GM21367 (cell line): ENCODE results near the gene APMAP.

Experiments used
- ATAC-seq: cut with Tn5 transposase; IDR thresholded peaks from one replicate; pipeline ENCODE4 v1.9.1; 2021; ENCODE audit not compliant: unreplicated experiment

APMAP gene

GRCh38 chr20:24969186-24970029, 23.1 kb downstream of the APMAP start:
- no peak for ATAC-seq

- no peak for ATAC-seq
These were observed 24.2 kb downstream of the APMAP start for GRCh38 chr20:24968278-24968800.

- ATAC-seq = no peak
These were observed 26.1 kb downstream of the APMAP start for GRCh38 chr20:24966317-24967012.

- ATAC-seq = no peak
These were observed 27.3 kb downstream of the APMAP start for GRCh38 chr20:24965065-24965919.

GRCh38 chr20:24964506-24964840, 28.1 kb downstream of the APMAP start:
- no peak for ATAC-seq

- ATAC-seq = no peak
These were observed 28.7 kb downstream of the APMAP start for GRCh38 chr20:24963672-24964505.

- no peak for ATAC-seq
These were observed 30.0 kb downstream of the APMAP start for GRCh38 chr20:24962510-24962909.

GRCh38 chr20:24962182-24962492, 30.4 kb downstream of the APMAP start:
- ATAC-seq = no peak

GRCh38 chr20:24961384-24962181, 31.0 kb downstream of the APMAP start:
- no peak for ATAC-seq

- no peak for ATAC-seq
These were observed 31.7 kb downstream of the APMAP start for GRCh38 chr20:24960861-24961260.

- no peak for ATAC-seq
These were observed 32.2 kb downstream of the APMAP start for GRCh38 chr20:24960302-24960801.

- no peak for ATAC-seq
These were observed 32.8 kb downstream of the APMAP start for GRCh38 chr20:24959591-24960301.

GRCh38 chr20:24958506-24959385, 33.8 kb downstream of the APMAP start:
- ATAC-seq = no peak

GRCh38 chr20:24957326-24958016, 35.1 kb downstream of the APMAP start:
- ATAC-seq = no peak

- ATAC-seq = no peak
These were observed 36.3 kb downstream of the APMAP start for GRCh38 chr20:24956001-24956841.

- peak; percentile 83 for ATAC-seq
These were observed 37.5 kb downstream of the APMAP start for GRCh38 chr20:24955045-24955444.
